Activated CD4-positive, alpha-beta memory T cell treated with anti-CD3 and anti-CD28 coated beads for 36 hours (primary cell): Measurements from ENCODE around the gene LIPA. TPM values are rescaled to one million over a fixed set of nuclear protein-coding genes. Genes with fewer than 3 reads are reported as not detected.
"Not testable (repeated sequence)": the region's sequence is repeated elsewhere in the genome, so short reads cannot be mapped to it uniquely, and the experiment has no call there.

Experiments
- CTCF ChIA-PET: fragments of 350-600 bp; sonication (Branson Sonifier 250); formaldehyde crosslinking; loops from one replicate; lab custom pipeline; 2021; ENCODE audit warnings: antibody characterized with exemption, inconsistent platforms; lab: Charles Lee
- POLR2A ChIA-PET: fragments of 350-600 bp; sonication (Branson Sonifier 250); formaldehyde crosslinking; loops from one replicate; lab custom pipeline; 2021; ENCODE audit warnings: antibody characterized with exemption; lab: Charles Lee
- DNase-seq: peaks from one replicate; pipeline ENCODE4 v3.0.0-alpha.2; 2020
- H3K27ac Mint-ChIP-seq: one replicate; pipeline ENCODE4 v1.8.0; 2021; ENCODE audit warnings: mixed read lengths
- H3K27me3 Mint-ChIP-seq: one replicate; pipeline ENCODE4 v1.8.0; 2021; ENCODE audit warnings: mixed read lengths
- H3K36me3 Mint-ChIP-seq: one replicate; pipeline ENCODE4 v1.8.0; 2021; ENCODE audit warnings: mixed read lengths
- H3K4me1 Mint-ChIP-seq: one replicate; pipeline ENCODE4 v1.8.0; 2021; ENCODE audit warnings: low read depth, mixed read lengths
- H3K4me3 Mint-ChIP-seq: one replicate; pipeline ENCODE4 v1.8.0; 2021; ENCODE audit warnings: mild to moderate bottlenecking, mixed read lengths
- H3K9me3 Mint-ChIP-seq: one replicate; pipeline ENCODE4 v1.8.0; 2021; ENCODE audit warnings: mixed read lengths
- intact Hi-C: fragments of 100-400 bp; cut with micrococcal nuclease; formaldehyde crosslinking; loops from one replicate; pipeline ENCODE4 v1.15.1; 2023
- total RNA-seq, 2 experiments: library from RNA; stranded (reverse); gene quantifications; one replicate each; pipeline ENCODE4 v1.2.3, GENCODE V29; 2021

Gene LIPA
- total RNA-seq, 2 experiments from 2014 or later = 22.7 to 23.8 TPM

DNA sequence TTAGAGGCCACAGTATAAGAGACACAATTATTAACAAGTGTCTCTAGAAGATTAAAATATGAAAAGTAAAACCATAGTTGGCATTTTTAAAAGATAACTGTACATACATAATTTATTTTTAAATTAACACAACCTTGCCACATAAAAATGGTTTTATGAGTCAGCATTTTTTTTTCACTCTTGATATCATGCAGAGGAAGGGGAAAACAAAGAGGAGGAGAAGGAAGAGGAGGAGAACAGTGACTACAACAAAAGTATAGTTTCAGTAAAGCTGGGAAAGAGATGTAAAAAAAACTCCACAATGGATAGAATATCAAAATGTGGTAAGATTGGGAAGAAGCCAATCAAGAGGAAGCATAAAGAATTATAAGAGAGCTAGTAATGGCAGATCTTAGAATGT is 78.5 kb downstream of the LIPA start:
- DNase-seq = no peak
- Mint-ChIP-seq H3K4me3 (no peak overlapping the region), H3K36me3 (no peaks in the 10 kb centered on the region), H3K27me3 (peaks cover 26% of the 10 kb centered on the region), H3K4me1 (no peaks in the 10 kb centered on the region), H3K9me3 (no peaks in the 10 kb centered on the region), H3K27ac (no peak overlapping the region)
- ChIA-PET CTCF (no interaction called here), POLR2A (no interaction called here)
- intact Hi-C loops = no loop called here

DNA sequence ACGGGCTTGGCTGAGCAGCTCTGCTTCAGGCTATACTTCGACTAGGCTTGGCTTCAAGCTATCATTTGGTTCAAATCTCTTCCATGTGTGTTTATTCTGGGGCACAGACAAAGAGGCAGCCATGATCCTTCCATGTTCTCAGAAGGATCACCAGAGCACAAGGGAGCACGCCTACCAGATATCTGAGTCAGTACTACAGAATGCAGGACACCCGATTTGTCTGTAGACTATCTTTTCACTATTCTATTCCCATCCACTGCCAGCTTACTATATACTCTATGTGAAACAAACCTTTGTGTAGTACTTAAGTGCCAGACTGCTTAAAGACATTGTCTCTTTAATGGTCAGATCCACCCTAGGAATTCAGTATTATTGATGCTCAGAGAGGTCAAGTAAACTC is 79.6 kb downstream of the LIPA start:
- DNase-seq = no peak
- Mint-ChIP-seq H3K36me3 (no peaks in the 10 kb centered on the region), H3K4me1 (no peaks in the 10 kb centered on the region), H3K9me3 (no peaks in the 10 kb centered on the region), H3K27me3 (peaks cover 26% of the 10 kb centered on the region), H3K27ac (no peak overlapping the region), H3K4me3 (no peak overlapping the region)
- POLR2A ChIA-PET = no interaction called here
- CTCF ChIA-PET = no interaction called here
- intact Hi-C loops = no loop called here

DNA sequence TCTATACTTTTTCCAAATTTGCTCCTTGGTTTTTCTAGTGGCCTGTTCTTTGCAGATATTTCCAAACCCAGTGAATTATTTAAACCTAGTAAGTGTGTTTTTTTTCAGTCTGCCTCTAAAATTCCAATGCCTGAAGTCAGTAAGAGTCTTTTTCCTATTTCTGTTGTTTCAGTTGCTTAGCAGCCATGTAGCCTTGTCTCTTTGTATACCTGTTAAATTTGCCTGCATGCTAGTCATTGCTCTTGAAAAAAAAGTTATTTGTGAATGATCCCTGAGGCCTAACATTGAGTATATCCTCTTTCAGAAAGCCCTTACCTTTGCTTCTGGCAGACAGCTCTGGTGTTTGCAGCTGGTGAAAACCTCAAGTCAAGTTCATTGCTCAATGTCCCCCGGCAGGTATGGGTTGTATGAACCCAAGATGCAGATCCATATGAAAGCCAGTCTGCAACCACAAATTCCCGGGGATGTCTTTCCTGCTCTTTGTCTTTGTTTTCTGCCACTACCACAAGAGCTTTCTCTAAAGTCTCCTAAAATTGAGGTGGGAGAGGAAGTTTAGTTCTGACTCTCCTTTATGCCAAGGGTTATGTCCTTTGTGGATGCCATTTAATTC is 80.2 kb downstream of the LIPA start:
- no peak overlapping the region for H3K4me3 Mint-ChIP-seq
- CTCF ChIA-PET = no interaction called here
- no peak for DNase-seq
- intact Hi-C loops = no loop called here
- H3K36me3 Mint-ChIP-seq = no peaks in the 10 kb centered on the region
- peaks cover 30% of the 10 kb centered on the region for H3K27me3 Mint-ChIP-seq
- peaks cover 3% of the 10 kb centered on the region for H3K4me1 Mint-ChIP-seq
- H3K9me3 Mint-ChIP-seq = no peaks in the 10 kb centered on the region
- POLR2A ChIA-PET = no interaction called here
- no peak overlapping the region for H3K27ac Mint-ChIP-seq

DNA sequence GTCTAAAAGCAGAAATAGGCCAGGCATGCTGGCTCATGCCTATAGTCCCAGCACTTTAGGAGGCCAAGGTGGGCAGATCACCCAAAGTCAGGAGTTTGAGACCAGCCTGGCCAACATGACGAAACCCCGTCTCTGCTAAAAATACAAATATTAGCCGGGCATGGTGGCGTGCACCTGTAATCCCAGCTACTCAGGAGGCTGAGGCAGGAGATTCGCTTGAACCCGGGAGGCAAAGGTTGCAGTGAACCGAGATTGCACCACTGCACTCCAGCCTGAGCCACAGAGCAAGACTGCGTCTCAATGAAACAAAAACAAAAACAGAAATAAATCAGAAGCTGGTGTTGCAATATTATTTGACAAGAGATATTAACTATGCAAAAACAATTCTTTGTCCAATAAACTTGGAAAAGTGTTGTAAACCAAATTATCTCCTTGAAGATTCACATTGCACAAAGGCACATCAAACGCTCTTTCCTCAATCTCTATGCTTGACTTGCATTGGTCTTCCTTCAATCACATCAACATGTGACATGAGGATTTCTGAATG is 83.1 kb downstream of the LIPA start:
- H3K4me3 Mint-ChIP-seq, intact Hi-C loops, H3K9me3 Mint-ChIP-seq, POLR2A ChIA-PET, H3K27ac Mint-ChIP-seq, H3K36me3 Mint-ChIP-seq, DNase-seq, CTCF ChIA-PET: not testable (repeated sequence)
- H3K4me1 Mint-ChIP-seq = peaks cover 31% of the 10 kb centered on the region
- H3K27me3 Mint-ChIP-seq = peaks cover 30% of the 10 kb centered on the region

DNA sequence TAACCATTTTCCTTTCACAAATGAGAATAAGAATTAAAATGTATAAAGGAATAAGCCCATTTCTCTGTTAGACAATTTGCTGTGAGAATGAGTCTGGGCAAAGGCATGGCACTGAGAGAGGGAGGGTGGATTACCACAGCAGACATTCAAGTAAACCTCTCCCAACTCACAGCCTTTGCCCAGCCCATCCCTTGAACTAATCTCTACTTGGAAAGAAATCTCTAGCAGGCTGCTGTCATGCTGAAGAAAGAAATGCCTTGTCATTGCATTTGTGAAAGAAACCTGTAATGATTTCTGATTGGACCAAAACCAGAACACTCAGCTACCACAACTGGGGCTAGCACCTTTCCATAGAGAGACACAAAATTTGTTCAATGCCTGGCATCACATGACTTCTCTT is 83.7 kb downstream of the LIPA start:
- peaks cover 36% of the 10 kb centered on the region for H3K4me1 Mint-ChIP-seq
- intact Hi-C loops = no loop called here
- H3K27me3 Mint-ChIP-seq = peaks cover 30% of the 10 kb centered on the region
- ChIA-PET POLR2A (no interaction called here), CTCF (interaction anchor here (1.5 kb wide), 1 partner anchor 40 kb away, joined by 4 read pairs; no protein-coding TSS in a partner anchor)
- no peaks in the 10 kb centered on the region for H3K9me3 Mint-ChIP-seq
- H3K27ac Mint-ChIP-seq = no peak overlapping the region
- DNase-seq = no peak
- no peak overlapping the region for H3K4me3 Mint-ChIP-seq
- no peaks in the 10 kb centered on the region for H3K36me3 Mint-ChIP-seq

DNA sequence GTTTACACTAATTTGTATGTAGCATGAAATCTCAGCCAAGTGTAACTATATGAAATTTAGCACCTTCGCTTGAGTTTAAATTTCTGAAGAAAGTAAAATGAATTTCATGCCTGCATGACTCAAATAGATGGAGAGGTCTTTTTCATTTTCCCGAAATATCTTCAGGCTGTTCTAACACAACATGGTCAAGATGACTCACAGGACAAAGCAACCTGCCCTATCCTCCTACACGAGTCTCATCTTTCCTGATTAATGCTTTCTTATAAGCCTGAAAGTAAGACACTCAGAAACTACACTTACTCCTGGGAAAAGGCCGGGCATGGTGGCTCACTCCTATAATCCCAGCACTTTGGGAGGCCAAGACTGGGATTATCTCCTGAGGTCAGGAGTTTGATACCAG is 85.7 kb downstream of the LIPA start:
- CTCF ChIA-PET = interaction anchor here (3.0 kb wide), 1 partner anchor 136 kb away, joined by 12 read pairs; no protein-coding TSS in a partner anchor
- Mint-ChIP-seq H3K9me3 (no peaks in the 10 kb centered on the region), H3K4me3 (no peak overlapping the region), H3K27ac (no peak overlapping the region), H3K4me1 (peaks cover 37% of the 10 kb centered on the region), H3K27me3 (peaks cover 14% of the 10 kb centered on the region), H3K36me3 (no peaks in the 10 kb centered on the region)
- intact Hi-C loops = no loop called here
- DNase-seq = no peak
- POLR2A ChIA-PET = no interaction called here

DNA sequence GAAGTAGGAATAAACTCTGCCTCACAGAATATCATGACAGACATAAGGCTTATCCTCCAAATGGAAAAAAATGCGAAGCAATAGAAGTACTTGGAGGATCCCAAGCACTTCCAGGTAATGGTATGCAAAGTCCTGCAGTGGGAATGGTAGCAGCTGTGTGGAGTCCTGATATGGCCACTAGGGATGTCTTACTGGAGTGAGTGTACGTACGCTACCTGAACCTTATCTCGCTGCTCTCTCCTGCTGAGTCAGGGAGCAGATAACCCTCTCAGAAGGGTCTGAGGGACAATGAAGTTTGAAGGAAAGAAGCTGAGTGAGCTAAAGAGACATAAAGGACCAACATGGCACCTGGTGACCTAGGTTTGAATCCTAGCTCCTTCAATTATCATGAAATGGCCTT is 86.7 kb downstream of the LIPA start:
- no peak for DNase-seq
- POLR2A ChIA-PET = interaction anchor here (1.0 kb wide), 1 partner anchor 43 kb away, joined by 3 read pairs; no protein-coding TSS in a partner anchor
- no peak overlapping the region for H3K27ac Mint-ChIP-seq
- H3K4me1 Mint-ChIP-seq = peaks cover 37% of the 10 kb centered on the region
- H3K9me3 Mint-ChIP-seq = no peaks in the 10 kb centered on the region
- no peak overlapping the region for H3K4me3 Mint-ChIP-seq
- peaks cover 18% of the 10 kb centered on the region for H3K27me3 Mint-ChIP-seq
- CTCF ChIA-PET = interaction anchor here (1.9 to 3.0 kb wide), 2 partner anchors 49 to 135 kb away, joined by 9 to 12 read pairs; no protein-coding TSS in a partner anchor
- intact Hi-C loops = loop anchor here (5.0 kb wide), 1 partner anchor 1348 kb away; the partner anchor contains the start of gene ATAD1
- H3K36me3 Mint-ChIP-seq = no peaks in the 10 kb centered on the region

DNA sequence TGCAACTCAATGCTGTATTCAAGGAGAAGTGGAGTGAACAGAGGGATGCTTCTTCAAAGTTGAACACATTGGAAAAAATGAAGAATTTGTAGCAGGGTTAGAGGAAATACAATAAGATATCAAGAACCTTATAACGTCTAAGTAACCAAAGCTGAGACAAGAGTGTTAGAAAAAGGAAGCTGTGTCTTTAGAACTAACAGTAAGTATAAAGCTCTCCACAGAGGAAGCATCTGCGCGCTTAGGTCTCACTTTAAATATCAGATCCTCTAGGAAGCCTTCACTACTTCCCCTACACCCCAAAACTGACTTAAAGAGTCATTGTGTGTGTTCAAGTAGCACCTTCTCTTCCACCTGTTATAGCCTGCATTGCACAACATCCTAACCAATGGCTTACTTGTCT is 87.5 kb downstream of the LIPA start:
- Mint-ChIP-seq H3K27me3 (peaks cover 18% of the 10 kb centered on the region), H3K36me3 (no peaks in the 10 kb centered on the region), H3K9me3 (no peaks in the 10 kb centered on the region), H3K4me1 (peaks cover 37% of the 10 kb centered on the region), H3K27ac (peak overlapping the region; percentile 35), H3K4me3 (peak overlapping the region; percentile 10)
- POLR2A ChIA-PET = interaction anchor here (1.0 kb wide), 2 partner anchors 44 to 174 kb away, joined by 3 read pairs; partner anchors contain the start of gene FAS
- CTCF ChIA-PET = interaction anchor here (0.7 to 3.0 kb wide), 6 partner anchors 9 to 160 kb away, joined by 3 to 12 read pairs (median 5); no protein-coding TSS in a partner anchor
- intact Hi-C loops = loop anchor here (5.0 kb wide), 1 partner anchor 1347 kb away; the partner anchor contains the start of gene ATAD1
- no peak for DNase-seq

Other genes with a start within 250 kb of the LIPA start
- under 1 TPM in 1 of 2 experiments, not detected in 1; 0.12 TPM for gene CH25H, start 44.5 kb downstream of the LIPA start, total RNA-seq
- gene IFIT2, start 50.3 kb upstream of the LIPA start, total RNA-seq = 10 to 100 TPM; 26.6 to 27.7 TPM
- gene IFIT3, start 76.2 kb upstream of the LIPA start, total RNA-seq = 10 to 100 TPM; 14.7 to 15.2 TPM
- gene IFIT1B, start 126.3 kb upstream of the LIPA start, total RNA-seq = not detected
- gene IFIT1, start 140.8 kb upstream of the LIPA start, total RNA-seq = 1 to 10 TPM; 5.2 to 5.5 TPM
- 10 to 100 TPM; 10.1 to 10.9 TPM for gene IFIT5, start 162.8 kb upstream of the LIPA start, total RNA-seq